GM21737 (cell line): ENCODE data around the gene PCDHB10.
"Not testable (repeated sequence)": the region's sequence is repeated elsewhere in the genome, so short reads cannot be mapped to it uniquely, and the experiment has no call there.

ENCODE experiments used
- ATAC-seq: cut with Tn5 transposase; IDR thresholded peaks from one replicate; pipeline ENCODE4 v1.9.1; 2021; ENCODE audit warnings: mild to moderate bottlenecking, moderate library complexity; ENCODE audit not compliant: unreplicated experiment

Gene PCDHB10

GRCh38 chr5:141186897-141187512, 5.1 kb upstream of the PCDHB10 start, which contains the start of gene PCDHB9:
TSS of gene PCDHB9 (plus strand) at chr5:141187161. CDS start at chr5:141187319, 158 bp downstream.
- no peak for ATAC-seq

DNA sequence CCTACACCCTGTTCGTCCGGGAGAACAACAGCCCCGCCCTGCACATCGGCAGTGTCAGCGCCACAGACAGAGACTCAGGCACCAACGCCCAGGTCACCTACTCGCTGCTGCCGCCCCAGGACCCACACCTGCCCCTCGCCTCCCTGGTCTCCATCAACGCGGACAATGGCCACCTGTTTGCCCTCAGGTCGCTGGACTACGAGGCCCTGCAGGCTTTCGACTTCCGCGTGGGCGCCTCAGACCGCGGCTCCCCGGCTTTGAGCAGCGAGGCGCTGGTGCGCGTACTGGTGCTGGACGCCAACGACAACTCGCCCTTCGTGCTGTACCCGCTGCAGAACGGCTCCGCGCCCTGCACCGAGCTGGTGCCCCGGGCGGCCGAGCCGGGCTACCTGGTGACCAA, 3.5 kb upstream of the PCDHB10 start:
- ATAC-seq, result not testable (repeated sequence)

DNA sequence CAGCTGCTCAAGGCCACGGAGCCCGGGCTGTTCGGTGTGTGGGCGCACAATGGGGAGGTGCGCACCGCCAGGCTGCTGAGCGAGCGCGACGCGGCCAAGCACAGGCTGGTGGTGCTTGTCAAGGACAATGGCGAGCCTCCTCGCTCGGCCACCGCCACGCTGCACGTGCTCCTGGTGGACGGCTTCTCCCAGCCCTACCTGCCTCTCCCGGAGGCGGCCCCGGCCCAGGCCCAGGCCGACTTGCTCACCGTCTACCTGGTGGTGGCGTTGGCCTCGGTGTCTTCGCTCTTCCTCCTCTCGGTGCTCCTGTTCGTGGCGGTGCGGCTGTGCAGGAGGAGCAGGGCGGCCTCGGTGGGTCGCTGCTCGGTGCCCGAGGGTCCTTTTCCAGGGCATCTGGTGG, 3.0 kb upstream of the PCDHB10 start:
- ATAC-seq, result not testable (repeated sequence)

- not testable (repeated sequence) for ATAC-seq
Observed at GRCh38 chr5:141194332-141194731, 2.2 kb downstream of the PCDHB10 start.

DNA sequence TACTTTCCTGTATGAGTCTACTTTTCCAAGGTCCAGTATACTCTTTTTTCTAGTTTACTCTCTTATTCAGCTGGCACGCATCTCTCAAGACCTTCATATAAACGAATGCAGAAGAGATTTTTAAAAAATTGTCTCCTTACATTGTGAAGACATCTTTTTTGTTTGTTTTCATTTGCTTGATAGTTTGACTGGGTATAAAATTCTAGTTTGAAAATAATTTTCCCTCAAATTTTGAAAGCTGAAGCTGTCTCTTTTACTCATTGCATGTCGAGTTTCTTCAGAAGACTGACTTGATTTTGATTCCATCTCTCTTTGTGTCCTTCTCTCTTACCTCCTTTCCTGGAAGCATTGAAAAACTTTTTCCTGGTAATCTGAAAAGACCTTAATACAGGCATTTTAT, 4.2 kb downstream of the PCDHB10 start:
- ATAC-seq, result no peak

GRCh38 chr5:141199359-141200235, 7.4 kb downstream of the PCDHB10 start, which contains the start of gene PCDHB11:
TSS of gene PCDHB11 (plus strand) at chr5:141199627. CDS start at chr5:141199775, 148 bp downstream.
- no peak for ATAC-seq

DNA sequence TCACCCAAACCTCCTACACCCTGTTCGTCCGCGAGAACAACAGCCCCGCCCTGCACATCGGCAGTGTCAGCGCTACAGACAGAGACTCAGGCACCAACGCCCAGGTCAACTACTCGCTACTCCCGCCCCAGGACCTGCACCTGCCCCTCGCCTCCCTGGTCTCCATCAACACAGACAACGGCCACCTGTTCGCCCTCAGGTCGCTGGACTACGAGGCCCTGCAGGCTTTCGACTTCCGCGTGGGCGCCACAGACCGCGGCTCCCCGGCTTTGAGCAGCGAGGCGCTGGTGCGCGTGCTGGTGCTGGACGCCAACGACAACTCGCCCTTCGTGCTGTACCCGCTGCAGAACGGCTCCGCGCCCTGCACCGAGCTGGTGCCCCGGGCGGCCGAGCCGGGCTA, 9.0 kb downstream of the PCDHB10 start:
- not testable (repeated sequence) for ATAC-seq

DNA sequence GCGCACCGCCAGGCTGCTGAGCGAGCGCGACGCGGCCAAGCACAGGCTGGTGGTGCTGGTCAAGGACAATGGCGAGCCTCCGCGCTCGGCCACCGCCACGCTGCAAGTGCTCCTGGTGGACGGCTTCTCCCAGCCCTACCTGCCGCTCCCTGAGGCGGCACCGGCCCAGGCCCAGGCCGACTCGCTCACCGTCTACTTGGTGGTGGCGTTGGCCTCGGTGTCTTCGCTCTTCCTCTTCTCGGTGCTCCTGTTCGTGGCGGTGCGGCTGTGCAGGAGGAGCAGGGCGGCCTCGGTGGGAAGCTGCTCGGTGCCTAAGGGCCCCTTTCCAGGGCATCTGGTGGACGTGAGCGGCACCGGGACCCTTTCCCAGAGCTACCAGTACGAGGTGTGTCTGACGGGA, 9.5 kb downstream of the PCDHB10 start:
- ATAC-seq, result not testable (repeated sequence)

DNA sequence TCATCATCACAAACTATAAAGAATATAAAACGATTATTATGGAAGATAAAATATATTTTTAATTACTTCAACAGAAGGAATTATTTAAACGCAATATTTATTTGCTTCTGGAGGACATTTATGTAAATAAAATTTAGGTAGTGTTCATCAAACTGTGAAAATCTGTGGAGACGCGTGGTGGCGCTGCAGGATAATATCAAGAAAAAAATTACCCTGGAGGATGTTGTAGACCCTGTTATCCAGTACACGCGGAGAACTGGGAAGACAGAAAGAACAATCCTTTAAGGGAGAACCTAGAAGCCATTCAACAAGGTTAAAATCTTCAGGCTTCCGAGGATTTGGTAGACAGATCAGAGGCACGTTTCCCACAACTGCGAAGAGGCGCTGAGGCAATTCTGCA, 16.3 kb downstream of the PCDHB10 start, which contains the start of gene PCDHB12:
TSS of gene PCDHB12 (plus strand) at position 242 of the 400 bp plus-strand sequence. CDS start 189 bp downstream, outside the sequence.
- ATAC-seq, result no peak

DNA sequence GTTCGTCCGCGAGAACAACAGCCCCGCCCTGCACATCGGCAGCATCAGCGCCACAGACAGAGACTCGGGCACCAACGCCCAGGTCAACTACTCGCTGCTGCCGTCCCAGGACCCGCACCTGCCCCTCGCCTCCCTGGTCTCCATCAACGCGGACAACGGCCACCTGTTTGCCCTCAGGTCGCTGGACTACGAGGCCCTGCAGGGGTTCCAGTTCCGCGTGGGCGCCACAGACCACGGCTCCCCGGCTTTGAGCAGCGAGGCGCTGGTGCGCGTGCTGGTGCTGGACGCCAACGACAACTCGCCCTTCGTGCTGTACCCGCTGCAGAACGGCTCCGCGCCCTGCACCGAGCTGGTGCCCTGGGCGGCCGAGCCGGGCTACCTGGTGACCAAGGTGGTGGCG, 18.1 kb downstream of the PCDHB10 start:
- not testable (repeated sequence) for ATAC-seq

GRCh38 chr5:141210849-141211248, 18.7 kb downstream of the PCDHB10 start:
- ATAC-seq, result not testable (repeated sequence)

DNA sequence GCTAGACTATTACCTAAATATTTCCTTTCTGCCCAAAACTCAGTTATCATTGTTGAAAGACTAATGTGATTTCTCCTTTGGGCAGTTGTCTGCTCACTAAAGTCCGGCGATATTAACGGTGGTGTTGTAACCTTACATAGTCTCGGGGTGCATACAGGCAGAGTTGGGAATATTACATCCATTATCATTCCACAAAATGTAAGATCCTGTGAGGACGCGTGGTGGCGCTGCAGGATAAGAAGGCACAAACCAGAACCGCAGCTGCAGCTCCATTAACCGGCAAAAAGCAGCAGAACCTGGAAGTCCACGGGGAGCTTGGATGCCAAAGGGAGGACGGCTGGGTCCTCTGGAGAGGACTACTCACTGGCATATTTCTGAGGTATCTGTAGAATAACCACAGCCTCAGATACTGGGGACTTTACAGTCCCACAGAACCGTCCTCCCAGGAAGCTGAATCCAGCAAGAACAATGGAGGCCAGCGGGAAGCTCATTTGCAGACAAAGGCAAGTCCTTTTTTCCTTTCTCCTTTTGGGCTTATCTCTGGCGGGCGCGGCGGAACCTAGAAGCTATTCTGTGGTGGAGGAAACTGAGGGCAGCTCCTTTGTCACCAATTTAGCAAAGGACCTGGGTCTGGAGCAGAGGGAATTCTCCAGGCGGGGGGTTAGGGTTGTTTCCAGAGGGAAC, 21.6 kb downstream of the PCDHB10 start, which contains the start of gene PCDHB13:
TSS of gene PCDHB13 (plus strand) at position 264 of the 684 bp plus-strand sequence. CDS start at position 469, 205 bp downstream.
- not testable (repeated sequence) for ATAC-seq

GRCh38 chr5:141214583-141214982, 22.4 kb downstream of the PCDHB10 start:
- ATAC-seq, result not testable (repeated sequence)

- ATAC-seq, result not testable (repeated sequence)
Observed at GRCh38 chr5:141215504-141215903, 23.4 kb downstream of the PCDHB10 start.

DNA sequence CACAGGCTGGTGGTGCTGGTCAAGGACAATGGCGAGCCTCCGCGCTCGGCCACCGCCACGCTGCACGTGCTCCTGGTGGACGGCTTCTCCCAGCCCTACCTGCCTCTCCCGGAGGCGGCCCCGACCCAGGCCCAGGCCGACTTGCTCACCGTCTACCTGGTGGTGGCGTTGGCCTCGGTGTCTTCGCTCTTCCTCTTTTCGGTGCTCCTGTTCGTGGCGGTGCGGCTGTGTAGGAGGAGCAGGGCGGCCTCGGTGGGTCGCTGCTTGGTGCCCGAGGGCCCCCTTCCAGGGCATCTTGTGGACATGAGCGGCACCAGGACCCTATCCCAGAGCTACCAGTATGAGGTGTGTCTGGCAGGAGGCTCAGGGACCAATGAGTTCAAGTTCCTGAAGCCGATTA, 23.9 kb downstream of the PCDHB10 start:
- not testable (repeated sequence) for ATAC-seq

GRCh38 chr5:141223112-141223783, 31.1 kb downstream of the PCDHB10 start, which contains the start of gene PCDHB14:
TSS of gene PCDHB14 (plus strand) at chr5:141223343. CDS start at chr5:141223506, 163 bp downstream.
- ATAC-seq, result no peak

DNA sequence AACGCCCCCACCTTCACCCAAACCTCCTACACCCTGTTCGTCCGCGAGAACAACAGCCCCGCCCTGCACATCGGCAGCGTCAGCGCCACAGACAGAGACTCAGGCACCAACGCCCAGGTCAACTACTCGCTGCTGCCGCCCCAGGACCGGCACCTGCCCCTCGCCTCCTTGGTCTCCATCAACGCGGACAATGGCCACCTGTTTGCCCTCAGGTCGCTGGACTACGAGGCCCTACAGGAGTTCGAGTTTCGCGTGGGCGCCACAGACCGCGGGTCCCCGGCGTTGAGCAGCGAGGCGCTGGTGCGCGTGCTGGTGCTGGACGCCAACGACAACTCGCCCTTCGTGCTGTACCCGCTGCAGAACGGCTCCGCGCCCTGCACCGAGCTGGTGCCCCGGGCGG, 32.7 kb downstream of the PCDHB10 start:
- not testable (repeated sequence) for ATAC-seq

DNA sequence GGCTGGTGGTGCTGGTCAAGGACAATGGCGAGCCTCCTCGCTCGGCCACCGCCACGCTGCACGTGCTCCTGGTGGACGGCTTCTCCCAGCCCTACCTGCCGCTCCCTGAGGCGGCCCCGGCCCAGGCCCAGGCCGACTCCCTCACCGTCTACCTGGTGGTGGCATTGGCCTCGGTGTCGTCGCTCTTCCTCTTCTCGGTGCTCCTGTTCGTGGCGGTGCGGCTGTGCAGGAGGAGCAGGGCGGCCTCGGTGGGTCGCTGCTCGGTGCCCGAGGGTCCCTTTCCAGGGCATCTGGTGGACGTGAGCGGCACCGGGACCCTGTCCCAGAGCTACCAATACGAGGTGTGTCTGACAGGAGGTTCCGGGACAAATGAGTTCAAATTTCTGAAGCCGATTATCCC, 33.3 kb downstream of the PCDHB10 start:
- not testable (repeated sequence) for ATAC-seq

DNA sequence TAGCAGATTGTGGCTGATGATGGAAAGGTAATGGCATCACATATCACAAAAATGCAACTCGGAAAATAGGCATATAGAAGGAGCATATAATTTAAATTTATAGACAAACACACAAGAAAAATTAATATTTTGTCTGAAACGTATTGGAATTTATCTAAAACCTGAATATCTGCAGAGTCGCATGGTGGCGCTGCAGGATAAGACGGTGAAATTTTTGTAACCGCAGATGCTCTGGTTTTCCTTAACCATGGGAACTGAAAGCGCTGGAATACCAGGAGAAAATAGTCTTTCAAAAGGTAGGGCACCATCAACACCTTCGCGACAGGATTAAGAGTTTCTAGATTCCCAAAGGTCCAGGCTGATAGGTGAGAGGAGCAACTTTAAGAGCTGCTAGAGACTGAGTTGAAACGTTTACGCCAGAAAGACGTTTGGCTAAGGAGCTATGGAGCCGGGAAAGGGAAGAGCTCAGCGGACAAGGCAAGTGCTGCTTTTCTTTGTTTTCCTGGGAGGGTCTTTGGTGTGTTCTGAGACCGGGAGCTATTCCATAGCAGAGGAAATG, 42.0 kb downstream of the PCDHB10 start:
- ATAC-seq, result no peak

GRCh38 chr5:141235922-141236321, 43.8 kb downstream of the PCDHB10 start:
- ATAC-seq, result not testable (repeated sequence)
